Small intestine (tissue), 7 donors: ENCODE measurements around the gene VEZF1. TPM values are rescaled to one million over a fixed set of nuclear protein-coding genes. Genes with fewer than 3 reads are reported as not detected.
"Not testable (repeated sequence)": the region's sequence is repeated elsewhere in the genome, so short reads cannot be mapped to it uniquely, and the experiment has no call there.

Source experiments
- DNase-seq, 2 donors: peaks; one replicate each; pipeline versions ENCODE4 v3.0.0 to v3.0.0-alpha.2; 2013
- FAIRE-seq: peaks from 2 replicates; lab custom pipeline; 2012; peaks lifted over from hg19 to GRCh38; lab: Jason Lieb, UNC
- H3K27ac ChIP-seq, 3 donors: one replicate each; pipeline ENCODE4 v1.5.1; 2013; ENCODE audit warnings: low read length in 2 of 3, mild to moderate bottlenecking in 2 of 3, control low read depth in 1 of 3, inconsistent platforms in 1 of 3, low read depth in 1 of 3, moderate library complexity in 1 of 3
- H3K27me3 ChIP-seq, 3 donors: one replicate each; pipeline ENCODE4 v1.6.1; 2013; ENCODE audit warnings: low read length in 3 of 3, inconsistent platforms in 1 of 3; ENCODE audit not compliant: control insufficient read depth in 3 of 3, insufficient read depth in 3 of 3
- H3K36me3 ChIP-seq, 3 donors: one replicate each; pipeline ENCODE4 v1.6.1; 2013; ENCODE audit warnings: low read length in 3 of 3, inconsistent platforms in 1 of 3, low read depth in 1 of 3, mild to moderate bottlenecking in 1 of 3, moderate library complexity in 1 of 3; ENCODE audit not compliant: control insufficient read depth in 3 of 3, insufficient read depth in 2 of 3
- H3K4me1 ChIP-seq, 3 donors: one replicate each; pipeline ENCODE4 v1.6.1; 2013; ENCODE audit warnings: low read length in 2 of 3, inconsistent platforms in 1 of 3, low read depth in 1 of 3, mild to moderate bottlenecking in 1 of 3, moderate library complexity in 1 of 3; ENCODE audit not compliant: control insufficient read depth in 3 of 3, insufficient read depth in 2 of 3
- H3K4me3 ChIP-seq, 3 donors: one replicate each; pipeline ENCODE4 v1.5.1; 2013; ENCODE audit warnings: low read length in 3 of 3, control low read depth in 1 of 3, inconsistent platforms in 1 of 3, low read depth in 1 of 3, mild to moderate bottlenecking in 1 of 3, moderate library complexity in 1 of 3
- H3K9me3 ChIP-seq, 2 donors: one replicate each; pipeline ENCODE4 v1.6.1; 2013; ENCODE audit warnings: low read depth in 1 of 2, low read length in 1 of 2; ENCODE audit not compliant: control insufficient read depth in 2 of 2, insufficient read depth in 1 of 2
- WGBS, 3 donors: extraction: QIAGEN DNeasy Blood & Tissue Kit; methylation state at CpG; one replicate each; pipeline ENCODE4 v1.1.7; 2013; 5-methylcytosine and 5-hydroxymethylcytosine counted together
- polyA plus RNA-seq, 4 donors: library from polyadenylated mRNA; stranded (reverse) in 3 of 4; unstranded in 1 of 4; fragments of 200-250 nt in 3 of 4; fragments of 120-200 nt in 1 of 4; gene quantifications; one replicate each; pipeline versions ENCODE4 v1.2.1 to v1.2.3, GENCODE V29; 2013
- donor health status: healthy with polysubstance abuse.
- donor health status: control.
- donor health status: control.
- donor health status: Bipolar disorder and iron deficiency.
- donor health status: healthy.

VEZF1 gene
- polyA plus RNA-seq, 4 donors = 11.4 to 42.8 (median 18.7) TPM

GRCh38 chr17:57984261-57984890, 3.7 kb downstream of the VEZF1 start:
- 38 to 54% (median 48%) methylated on average over 4 of the region's 4 CpGs for WGBS, 3 donors
- Histone ChIP-seq H3K27ac (peak overlapping the region in 1 of 3 donors; percentile 39), H3K4me3 (no peak overlapping the region), H3K4me1 (peaks cover 8 to 15% (median 11%) of the 10 kb centered on the region in 3 donors), H3K27me3 (no peaks in the 10 kb centered on the region), H3K36me3 (peaks cover 3 to 14% (median 3%) of the 10 kb centered on the region in 3 donors), H3K9me3 (no peaks in the 10 kb centered on the region)
- no peak for DNase-seq
- no peak for FAIRE-seq

- FAIRE-seq (no peak), DNase-seq (no peak)
- Histone ChIP-seq H3K36me3 (peaks cover 3 to 17% (median 6%) of the 10 kb centered on the region in 3 donors), H3K27me3 (no peaks in the 10 kb centered on the region), H3K4me3 (no peak overlapping the region), H3K27ac (no peak overlapping the region), H3K9me3 (no peaks in the 10 kb centered on the region), H3K4me1 (peaks cover 4 to 15% (median 6%) of the 10 kb centered on the region in 3 donors)
- 82 to 87% (median 84%) methylated on average over 1 of the region's 1 CpG for WGBS, 3 donors
Observed at GRCh38 chr17:57983446-57983845, 4.6 kb downstream of the VEZF1 start.

- FAIRE-seq (no peak), DNase-seq (no peak)
- WGBS, 3 donors = 78 to 86% (median 79%) methylated on average over 14 of the region's 14 CpGs
- H3K27ac ChIP-seq = no peak overlapping the region
- no peaks in the 10 kb centered on the region for H3K27me3 ChIP-seq
- H3K4me3 ChIP-seq = no peak overlapping the region
- H3K9me3 ChIP-seq = no peaks in the 10 kb centered on the region
- H3K36me3 ChIP-seq = peaks cover 3 to 21% (median 10%) of the 10 kb centered on the region in 3 donors
- H3K4me1 ChIP-seq = peaks cover 4 to 15% (median 6%) of the 10 kb centered on the region in 3 donors
Observed at GRCh38 chr17:57982452-57983170, 5.4 kb downstream of the VEZF1 start.

- no peaks in the 10 kb centered on the region for H3K27me3 ChIP-seq
- peaks cover 6 to 15% (median 6%) of the 10 kb centered on the region in 3 donors for H3K4me1 ChIP-seq
- H3K36me3 ChIP-seq = peaks cover 7 to 31% (median 13%) of the 10 kb centered on the region in 3 donors
- FAIRE-seq (no peak), DNase-seq (no peak)
- no peak overlapping the region for H3K27ac ChIP-seq
- no peak overlapping the region for H3K4me3 ChIP-seq
- 88 to 91% (median 91%) methylated on average over 4 of the region's 4 CpGs for WGBS, 3 donors
- H3K9me3 ChIP-seq = no peaks in the 10 kb centered on the region
Observed at GRCh38 chr17:57980522-57980921, 7.5 kb downstream of the VEZF1 start.

- WGBS, 3 donors = 74 to 81% (median 79%) methylated on average over 1 of the region's 1 CpG
- H3K27ac ChIP-seq = no peak overlapping the region
- H3K36me3 ChIP-seq = peaks cover 11 to 38% (median 21%) of the 10 kb centered on the region in 3 donors
- no peak overlapping the region for H3K4me3 ChIP-seq
- H3K9me3 ChIP-seq = no peaks in the 10 kb centered on the region
- FAIRE-seq (no peak), DNase-seq (no peak)
- H3K27me3 ChIP-seq = no peaks in the 10 kb centered on the region
- H3K4me1 ChIP-seq = peaks cover 1 to 8% (median 6%) of the 10 kb centered on the region in 3 donors
Observed at GRCh38 chr17:57979076-57979475, 9.0 kb downstream of the VEZF1 start.

- peaks cover 8 to 39% (median 26%) of the 10 kb centered on the region in 3 donors for H3K36me3 ChIP-seq
- no peaks in the 10 kb centered on the region for H3K9me3 ChIP-seq
- peaks cover 0 to 8% (median 0%) of the 10 kb centered on the region in 3 donors for H3K4me1 ChIP-seq
- H3K4me3 ChIP-seq = no peak overlapping the region
- WGBS, 3 donors = 85 to 92% (median 91%) methylated on average over 3 of the region's 3 CpGs
- H3K27me3 ChIP-seq = no peaks in the 10 kb centered on the region
- FAIRE-seq (no peak), DNase-seq (no peak)
- H3K27ac ChIP-seq = no peak overlapping the region
Observed at GRCh38 chr17:57976594-57976993, 11.5 kb downstream of the VEZF1 start.

- H3K9me3 ChIP-seq = no peaks in the 10 kb centered on the region
- no peak for FAIRE-seq
- H3K27ac ChIP-seq = no peak overlapping the region
- WGBS, 3 donors = 12 to 28% (median 19%) methylated on average over 1 of the region's 1 CpG
- H3K27me3 ChIP-seq = no peaks in the 10 kb centered on the region
- peak in 1 of 2 donors; percentile 36 for DNase-seq
- H3K4me1 ChIP-seq = peaks cover 0 to 8% (median 0%) of the 10 kb centered on the region in 3 donors
- H3K36me3 ChIP-seq = peaks cover 8 to 38% (median 23%) of the 10 kb centered on the region in 3 donors
- no peak overlapping the region for H3K4me3 ChIP-seq
Observed at GRCh38 chr17:57975044-57975443, 13.0 kb downstream of the VEZF1 start.

GRCh38 chr17:57974053-57974824, 13.8 kb downstream of the VEZF1 start:
- WGBS, 3 donors = 84 to 90% (median 86%) methylated on average over 4 of the region's 4 CpGs
- H3K9me3 ChIP-seq, H3K4me1 ChIP-seq, FAIRE-seq, DNase-seq, H3K4me3 ChIP-seq, H3K27me3 ChIP-seq, H3K27ac ChIP-seq: not testable (repeated sequence)
- H3K36me3 ChIP-seq = peaks cover 8 to 33% (median 23%) of the 10 kb centered on the region in 3 donors
